ENCODE measurements around the gene ANKRD65. TPM values are rescaled to one million over a fixed set of nuclear protein-coding genes. Genes with fewer than 3 reads are reported as not detected.
"Not testable (repeated sequence)": the region's sequence is repeated elsewhere in the genome, so short reads cannot be mapped to it uniquely, and the experiment has no call there.

ANKRD65 gene
- total and polyA plus RNA-seq, 7 donors = 0.77 to 5.4 (median 2.4) TPM

- Histone ChIP-seq H3K4me3 (no peak overlapping the region), H3K27me3 (ENCODE audit: insufficient read depth in 3 of 3, low read length in 2 of 3) (no peaks in the 10 kb centered on the region), H3K9me3 (no peaks in the 10 kb centered on the region), H3K4me1 (no peaks in the 10 kb centered on the region), H3K36me3 (ENCODE audit: insufficient read depth in 1 of 2, low read depth in 1 of 2) (no peaks in the 10 kb centered on the region), H3K27ac (no peak overlapping the region)
- intact Hi-C loops (cut with DNase I) = no loop called here
- 79 to 87% (median 86%) methylated on average over 24 to 30 of the region's 30 CpGs for WGBS, 3 donors
- no peak for TF ChIP-seq CTCF (IDR thresholded peaks at IDR 0.05)
- no peak for DNase-seq
- no peak for ATAC-seq
Measured at GRCh38 chr1:1455366-1455884, 34.3 kb upstream of the ANKRD65 start.

- H3K9me3 ChIP-seq; H3K4me1 ChIP-seq; H3K4me3 ChIP-seq; DNase-seq; H3K27me3 ChIP-seq (ENCODE audit: insufficient read depth in 3 of 3, low read length in 2 of 3); ATAC-seq; H3K36me3 ChIP-seq (ENCODE audit: insufficient read depth in 1 of 2, low read depth in 1 of 2); H3K27ac ChIP-seq; intact Hi-C loops (cut with DNase I): not testable (repeated sequence)
- 69 to 73% (median 72%) methylated on average over 28 to 36 of the region's 41 CpGs for WGBS, 3 donors
Measured at GRCh38 chr1:1454286-1455056, 33.4 kb upstream of the ANKRD65 start.

- Histone ChIP-seq H3K36me3 (ENCODE audit: insufficient read depth in 1 of 2, low read depth in 1 of 2) (no peaks in the 10 kb centered on the region), H3K27me3 (ENCODE audit: insufficient read depth in 3 of 3, low read length in 2 of 3) (no peaks in the 10 kb centered on the region), H3K4me1 (no peaks in the 10 kb centered on the region), H3K27ac (no peak overlapping the region), H3K4me3 (no peak overlapping the region), H3K9me3 (no peaks in the 10 kb centered on the region)
- TF ChIP-seq CTCF (IDR thresholded peaks at IDR 0.05) = no peak
- intact Hi-C loops (cut with DNase I) = no loop called here
- no peak for DNase-seq
- WGBS, 3 donors = 92 to 94% (median 93%) methylated on average over 16 of the region's 16 CpGs
- ATAC-seq = no peak
Measured at GRCh38 chr1:1452882-1453281, 31.8 kb upstream of the ANKRD65 start.

GRCh38 chr1:1452365-1452739, 31.3 kb upstream of the ANKRD65 start:
- H3K27me3 ChIP-seq (ENCODE audit: insufficient read depth in 3 of 3, low read length in 2 of 3); H3K36me3 ChIP-seq (ENCODE audit: insufficient read depth in 1 of 2, low read depth in 1 of 2); ATAC-seq; H3K4me3 ChIP-seq; DNase-seq; intact Hi-C loops (cut with DNase I); H3K9me3 ChIP-seq; H3K4me1 ChIP-seq; H3K27ac ChIP-seq: not testable (repeated sequence)
- WGBS, 3 donors = 69 to 76% (median 73%) methylated on average over 8 of the region's 8 CpGs

- no peak for TF ChIP-seq CTCF (IDR thresholded peaks at IDR 0.05)
- WGBS, 3 donors = 88 to 91% (median 90%) methylated on average over 26 of the region's 26 CpGs
- no peaks in the 10 kb centered on the region for H3K36me3 ChIP-seq (ENCODE audit: insufficient read depth in 1 of 2, low read depth in 1 of 2)
- no peak overlapping the region for H3K4me3 ChIP-seq
- no peak overlapping the region for H3K27ac ChIP-seq
- H3K9me3 ChIP-seq = no peaks in the 10 kb centered on the region
- H3K27me3 ChIP-seq (ENCODE audit: insufficient read depth in 3 of 3, low read length in 2 of 3) = no peaks in the 10 kb centered on the region
- no peaks in the 10 kb centered on the region for H3K4me1 ChIP-seq
- ATAC-seq (no peak), DNase-seq (no peak)
- intact Hi-C loops (cut with DNase I) = no loop called here
Measured at GRCh38 chr1:1451696-1452364, 30.8 kb upstream of the ANKRD65 start.

- H3K4me3 ChIP-seq; H3K27me3 ChIP-seq (ENCODE audit: insufficient read depth in 3 of 3, low read length in 2 of 3); H3K9me3 ChIP-seq; H3K27ac ChIP-seq; H3K4me1 ChIP-seq; DNase-seq; H3K36me3 ChIP-seq (ENCODE audit: insufficient read depth in 1 of 2, low read depth in 1 of 2); intact Hi-C loops (cut with DNase I); ATAC-seq: not testable (repeated sequence)
- 77 to 80% (median 79%) methylated on average over 22 of the region's 22 CpGs for WGBS, 3 donors
Measured at GRCh38 chr1:1450616-1451015, 29.5 kb upstream of the ANKRD65 start.

Data from psoas muscle (tissue), 8 donors.